ENCODE data around the gene NDN.

GRCh38 chr15:23671481-23671880 is 15.6 kb downstream of the NDN start:
- no peak for TF ChIP-seq CTCF (IDR thresholded peaks at IDR 0.05; ENCODE audit: insufficient read depth, low read depth, low read length)
- no peak for TF ChIP-seq EZH2 (IDR thresholded peaks at IDR 0.05; ENCODE audit: insufficient read depth, low read length)

Measured in astrocyte (in vitro differentiated cells and primary cell).